Duodenal mucosa (tissue), 2 donors: ENCODE data around the gene TMEM217.

Experiments
- H3K27ac ChIP-seq: one replicate; pipeline ENCODE4 v1.7.0; 2013; ENCODE audit warnings: low read depth, low read length
- H3K27me3 ChIP-seq, 2 donors: one replicate each; pipeline ENCODE4 v1.7.0; 2013; ENCODE audit warnings: low read length in 2 of 2, control low read depth in 1 of 2; ENCODE audit not compliant: insufficient read depth in 2 of 2, control insufficient read depth in 1 of 2
- H3K36me3 ChIP-seq, 2 donors: one replicate each; pipeline ENCODE4 v1.7.0; 2013; ENCODE audit warnings: low read length in 2 of 2, control low read depth in 1 of 2; ENCODE audit not compliant: insufficient read depth in 2 of 2, control insufficient read depth in 1 of 2
- H3K4me1 ChIP-seq, 2 donors: one replicate each; pipeline ENCODE4 v1.7.0; 2013; ENCODE audit warnings: low read length in 2 of 2, control low read depth in 1 of 2; ENCODE audit not compliant: insufficient read depth in 2 of 2, control insufficient read depth in 1 of 2
- H3K4me3 ChIP-seq, 2 donors: one replicate each; pipeline ENCODE4 v1.7.0; 2013; ENCODE audit warnings: low read length in 2 of 2, low read depth in 1 of 2
- H3K9ac ChIP-seq, 2 donors: one replicate each; pipeline ENCODE4 v1.7.0; 2013; ENCODE audit warnings: low read length in 2 of 2, low read depth in 1 of 2
- H3K9me3 ChIP-seq, 2 donors: one replicate each; pipeline ENCODE4 v1.7.0; 2013; ENCODE audit warnings: low read length in 2 of 2, control low read depth in 1 of 2; ENCODE audit not compliant: control insufficient read depth in 1 of 2

TMEM217 gene

DNA sequence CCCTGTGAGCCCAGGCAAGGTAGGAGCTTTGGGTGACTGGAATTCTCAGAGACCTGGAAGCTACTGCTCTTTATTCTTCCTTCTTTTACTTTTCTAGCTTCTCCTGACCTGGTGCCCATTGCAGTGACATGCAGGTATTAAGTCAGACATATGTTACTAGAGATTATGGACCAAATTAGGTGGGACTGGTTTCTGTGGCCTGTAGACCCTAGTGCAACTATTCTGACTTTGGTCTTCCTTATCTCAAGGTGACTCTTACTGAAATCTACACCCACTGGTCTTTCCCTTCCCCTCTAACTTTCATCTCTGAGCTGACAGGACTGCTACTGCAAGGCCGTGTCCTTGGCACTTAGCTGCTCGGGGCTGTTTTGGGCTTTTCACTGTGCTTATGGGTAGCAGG is 24.4 kb upstream of the TMEM217 start:
- no peak overlapping the region for H3K4me3 ChIP-seq
- H3K4me1 ChIP-seq, result no peaks in the 10 kb centered on the region
- no peaks in the 10 kb centered on the region for H3K9me3 ChIP-seq
- H3K36me3 ChIP-seq, result peaks cover 45 to 59% of the 10 kb centered on the region in 2 donors
- H3K27ac ChIP-seq, result no peak overlapping the region
- no peak overlapping the region for H3K9ac ChIP-seq
- no peaks in the 10 kb centered on the region for H3K27me3 ChIP-seq

- Histone ChIP-seq H3K9me3 (no peaks in the 10 kb centered on the region), H3K4me1 (no peaks in the 10 kb centered on the region), H3K27ac (no peak overlapping the region), H3K9ac (no peak overlapping the region), H3K27me3 (no peaks in the 10 kb centered on the region), H3K4me3 (no peak overlapping the region), H3K36me3 (peaks cover 45 to 50% of the 10 kb centered on the region in 2 donors)
These were observed 22.4 kb upstream of the TMEM217 start for GRCh38 chr6:37280162-37280887.

GRCh38 chr6:37279366-37280134 is 21.6 kb upstream of the TMEM217 start:
- Histone ChIP-seq H3K27me3 (no peaks in the 10 kb centered on the region), H3K4me1 (no peaks in the 10 kb centered on the region), H3K27ac (no peak overlapping the region), H3K36me3 (peaks cover 40 to 45% of the 10 kb centered on the region in 2 donors), H3K9me3 (no peaks in the 10 kb centered on the region), H3K4me3 (no peak overlapping the region), H3K9ac (no peak overlapping the region)

GRCh38 chr6:37277001-37277409 is 19.1 kb upstream of the TMEM217 start:
- Histone ChIP-seq H3K9me3 (no peaks in the 10 kb centered on the region), H3K27ac (no peak overlapping the region), H3K9ac (no peak overlapping the region), H3K36me3 (peaks cover 16 to 21% of the 10 kb centered on the region in 2 donors), H3K27me3 (no peaks in the 10 kb centered on the region), H3K4me1 (peaks cover 0 to 9% of the 10 kb centered on the region in 2 donors), H3K4me3 (no peak overlapping the region)

- Histone ChIP-seq H3K4me3 (no peak overlapping the region), H3K36me3 (peaks cover 9 to 13% of the 10 kb centered on the region in 2 donors), H3K9me3 (no peaks in the 10 kb centered on the region), H3K9ac (no peak overlapping the region), H3K27ac (no peak overlapping the region), H3K4me1 (peaks cover 0 to 9% of the 10 kb centered on the region in 2 donors), H3K27me3 (no peaks in the 10 kb centered on the region)
These were observed 17.4 kb upstream of the TMEM217 start for GRCh38 chr6:37275350-37275749.

DNA sequence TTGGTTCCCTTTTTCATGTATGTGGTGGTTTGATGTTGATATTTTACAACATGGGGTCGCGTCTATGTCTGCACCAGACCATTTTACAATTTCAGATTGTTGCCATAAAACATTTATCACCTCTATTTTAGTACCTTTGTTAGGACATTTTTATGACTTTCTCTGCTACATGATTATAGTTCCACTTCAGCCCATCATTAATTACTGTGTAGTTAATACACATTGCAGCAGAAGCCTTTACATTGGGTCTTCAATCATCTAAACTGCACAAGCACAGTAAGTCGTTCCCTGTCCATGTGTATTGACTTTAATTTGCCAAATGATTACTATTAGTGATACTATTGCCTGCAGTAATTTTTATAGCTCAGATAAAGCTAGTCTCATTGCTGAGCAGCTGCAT is 15.7 kb upstream of the TMEM217 start:
- H3K4me1 ChIP-seq, result peaks cover 0 to 9% of the 10 kb centered on the region in 2 donors

GRCh38 chr6:37272834-37273566 is 15.1 kb upstream of the TMEM217 start:
- Histone ChIP-seq H3K4me1 (peaks cover 0 to 9% of the 10 kb centered on the region in 2 donors), H3K9ac (no peak overlapping the region), H3K27ac (no peak overlapping the region), H3K9me3 (no peaks in the 10 kb centered on the region), H3K27me3 (no peaks in the 10 kb centered on the region), H3K36me3 (peaks cover 5 to 9% of the 10 kb centered on the region in 2 donors), H3K4me3 (no peak overlapping the region)

More for the DNA sequence above, 15.7 kb upstream of the TMEM217 start:
- Histone ChIP-seq H3K27me3 (no peaks in the 10 kb centered on the region), H3K36me3 (peaks cover 5 to 9% of the 10 kb centered on the region in 2 donors), H3K4me3 (no peak overlapping the region), H3K9ac (no peak overlapping the region), H3K9me3 (no peaks in the 10 kb centered on the region), H3K27ac (no peak overlapping the region)

- Histone ChIP-seq H3K4me3 (no peak overlapping the region), H3K4me1 (peaks cover 0 to 9% of the 10 kb centered on the region in 2 donors), H3K36me3 (peaks cover 5 to 9% of the 10 kb centered on the region in 2 donors), H3K9me3 (no peaks in the 10 kb centered on the region), H3K27me3 (no peaks in the 10 kb centered on the region), H3K9ac (no peak overlapping the region), H3K27ac (no peak overlapping the region)
These were observed 11.2 kb upstream of the TMEM217 start for GRCh38 chr6:37269105-37269504.

GRCh38 chr6:37265860-37266259 is 7.9 kb upstream of the TMEM217 start:
- Histone ChIP-seq H3K4me1 (no peaks in the 10 kb centered on the region), H3K27ac (no peak overlapping the region), H3K36me3 (peaks cover 5 to 9% of the 10 kb centered on the region in 2 donors), H3K9me3 (no peaks in the 10 kb centered on the region), H3K4me3 (no peak overlapping the region), H3K27me3 (no peaks in the 10 kb centered on the region), H3K9ac (no peak overlapping the region)

DNA sequence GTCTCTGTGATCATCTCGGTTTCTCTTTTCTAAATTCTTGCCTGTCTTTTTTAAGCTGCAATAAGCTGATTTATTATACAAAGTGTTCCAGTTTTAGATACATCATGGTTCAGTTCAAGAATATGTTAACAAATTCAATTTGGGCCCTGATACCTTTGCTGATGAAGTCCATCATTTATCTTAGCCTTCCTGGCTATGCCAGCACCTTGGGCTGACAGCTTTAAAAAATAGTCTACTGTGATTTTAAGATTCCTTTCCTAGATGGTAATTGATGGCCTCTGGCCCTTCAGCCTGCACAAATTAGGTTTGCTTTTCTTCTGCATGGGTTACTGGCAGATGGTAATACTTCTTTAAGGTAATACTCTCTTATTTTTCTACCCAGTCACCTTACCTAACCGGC is 7.1 kb upstream of the TMEM217 start:
- Histone ChIP-seq H3K4me1 (peaks cover 0 to under 1% of the 10 kb centered on the region in 2 donors), H3K4me3 (no peak overlapping the region), H3K27ac (no peak overlapping the region), H3K27me3 (no peaks in the 10 kb centered on the region), H3K36me3 (peaks cover 5 to 8% of the 10 kb centered on the region in 2 donors), H3K9ac (no peak overlapping the region), H3K9me3 (no peaks in the 10 kb centered on the region)
